ENCODE results near the gene ULK4. TPM values are rescaled to one million over a fixed set of nuclear protein-coding genes. Genes with fewer than 3 reads are reported as not detected.

ULK4 gene
- total and polyA plus RNA-seq, 9 of the 15 experiments (the other 6 are each of a cell fraction or from before 2014, with no cell fraction given), result 3.0 to 5.9 (median 3.5) TPM

DNA sequence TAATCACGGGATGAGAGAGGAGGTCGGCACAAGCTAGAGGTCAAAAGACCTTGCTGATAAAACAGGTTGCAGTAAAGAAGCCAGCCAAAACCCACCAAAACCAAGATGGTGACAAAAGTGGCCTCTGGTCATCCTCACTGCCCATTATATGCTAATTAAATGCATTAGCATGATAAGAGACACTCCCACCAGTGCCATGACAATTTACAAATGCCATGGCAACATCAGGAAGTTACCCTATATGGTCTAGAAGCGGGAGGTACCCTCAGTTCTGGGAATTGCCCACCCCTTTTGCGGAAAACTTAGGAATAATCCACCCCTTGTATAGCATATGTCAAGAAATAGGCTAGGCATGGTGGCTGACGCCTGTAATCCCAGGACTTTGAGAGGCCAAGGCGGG lies 4.3 kb upstream of the ULK4 start:
- Histone ChIP-seq H4K20me1 (replicated peaks; ENCODE audit: control insufficient read depth, insufficient read depth, low read length) (no peaks in the 10 kb centered on the region), H3K27me3 (ENCODE audit: control insufficient read depth in 2 of 2, insufficient read depth in 2 of 2, low read length in 2 of 2) (peaks cover 0 to 3% of the 10 kb centered on the region in 2 experiments; a peak in 1 of 5 replicates), H3K4me3 (no peak overlapping the region), H3K9me3 (replicated peaks; ENCODE audit: control insufficient read depth, insufficient read depth, low read depth, low read length) (no peaks in the 10 kb centered on the region), H3K4me2 (ENCODE audit: insufficient read depth, low read length) (no peak overlapping the region), H3K4me1 (replicated peaks in 1 of 2; ENCODE audit: control insufficient read depth in 2 of 2, insufficient read depth in 2 of 2, low read length in 2 of 2) (peaks cover 5 to 7% of the 10 kb centered on the region in 2 experiments; a peak in 4 of 5 replicates), H3K27ac (ENCODE audit: extremely low read depth, low read depth, low read length) (no peak overlapping the region), H3K9ac (ENCODE audit: insufficient read depth in 1 of 2, low read depth in 2 of 2, low read length in 2 of 2) (no peak overlapping the region), H3K36me3 (ENCODE audit: control insufficient read depth, insufficient read depth, low read length) (no peaks in the 10 kb centered on the region), H3K9me1 (ENCODE audit: control insufficient read depth, insufficient read depth, low read length) (no peaks in the 10 kb centered on the region), H2AFZ (ENCODE audit: low read depth, low read length) (peak overlapping the region; percentile 33; the same call in 1 of the 2 replicates), H3K79me2 (ENCODE audit: control insufficient read depth, insufficient read depth, low read length) (no peaks in the 10 kb centered on the region)
- 25% methylated on average over 6 of the region's 6 CpGs for WGBS (ENCODE audit: insufficient coverage, low coverage, missing lambda C conversion rate)
- no peak for DNase-seq (ENCODE audit: extremely low read depth in 1 of 4, low spot score in 3 of 4)
- no peak for ATAC-seq
- BruUV-seq (replicated peaks), result no TSS peak
- in situ Hi-C loops (cut with MboI) (no loop called here), intact Hi-C loops (cut with micrococcal nuclease) (no loop called here)
- TF ChIP-seq ZBTB9 (CRISPR knock-in tag; IDR thresholded peaks at IDR 0.05), result no peak
- TF ChIP-seq SRF (CRISPR knock-in tag; IDR thresholded peaks at IDR 0.05), result peak in 1 of 2 experiments; percentile 91; a peak in 2 of 4 replicates
- peak; percentile 73 for TF ChIP-seq RFX1 (IDR thresholded peaks at IDR 0.05)
- POLR2A ChIA-PET, result no interaction called here
- FAIRE-seq, result no peak
- CTCF ChIA-PET (ENCODE audit: low intra/inter-chr PET ratio), result no interaction called here

- H3K27ac ChIP-seq (ENCODE audit: extremely low read depth, low read depth, low read length), result no peak overlapping the region
- no peak overlapping the region for H3K9ac ChIP-seq (ENCODE audit: insufficient read depth in 1 of 2, low read depth in 2 of 2, low read length in 2 of 2)
- no peaks in the 10 kb centered on the region for H3K79me2 ChIP-seq (ENCODE audit: control insufficient read depth, insufficient read depth, low read length)
- no peaks in the 10 kb centered on the region for H4K20me1 ChIP-seq (replicated peaks; ENCODE audit: control insufficient read depth, insufficient read depth, low read length)
- no peaks in the 10 kb centered on the region for H3K9me3 ChIP-seq (replicated peaks; ENCODE audit: control insufficient read depth, insufficient read depth, low read depth, low read length)
- H3K4me2 ChIP-seq (ENCODE audit: insufficient read depth, low read length), result no peak overlapping the region
- intact Hi-C loops (cut with micrococcal nuclease) (no loop called here), in situ Hi-C loops (cut with MboI) (no loop called here)
- POLR2A ChIA-PET, result no interaction called here
- H3K4me3 ChIP-seq, result no peak overlapping the region
- no peaks in the 10 kb centered on the region for H3K9me1 ChIP-seq (ENCODE audit: control insufficient read depth, insufficient read depth, low read length)
- BruUV-seq (replicated peaks), result no TSS peak
- H3K27me3 ChIP-seq (ENCODE audit: control insufficient read depth in 2 of 2, insufficient read depth in 2 of 2, low read length in 2 of 2), result peaks cover 0 to 6% of the 10 kb centered on the region in 2 experiments; a peak in 3 of 5 replicates
- no peak for ATAC-seq
- WGBS (ENCODE audit: insufficient coverage, low coverage, missing lambda C conversion rate), result 42% methylated on average over 10 of the region's 10 CpGs
- no peak overlapping the region for H2AFZ ChIP-seq (ENCODE audit: low read depth, low read length)
- DNase-seq (ENCODE audit: extremely low read depth in 1 of 4, low spot score in 3 of 4), result no peak
- CTCF ChIA-PET (ENCODE audit: low intra/inter-chr PET ratio), result no interaction called here
- H3K36me3 ChIP-seq (ENCODE audit: control insufficient read depth, insufficient read depth, low read length), result no peaks in the 10 kb centered on the region
- peaks cover 10% of the 10 kb centered on the region in 2 experiments; a peak in 4 of 5 replicates for H3K4me1 ChIP-seq (replicated peaks in 1 of 2; ENCODE audit: control insufficient read depth in 2 of 2, insufficient read depth in 2 of 2, low read length in 2 of 2)
- no peak for FAIRE-seq
- TF ChIP-seq, protein P1, sequence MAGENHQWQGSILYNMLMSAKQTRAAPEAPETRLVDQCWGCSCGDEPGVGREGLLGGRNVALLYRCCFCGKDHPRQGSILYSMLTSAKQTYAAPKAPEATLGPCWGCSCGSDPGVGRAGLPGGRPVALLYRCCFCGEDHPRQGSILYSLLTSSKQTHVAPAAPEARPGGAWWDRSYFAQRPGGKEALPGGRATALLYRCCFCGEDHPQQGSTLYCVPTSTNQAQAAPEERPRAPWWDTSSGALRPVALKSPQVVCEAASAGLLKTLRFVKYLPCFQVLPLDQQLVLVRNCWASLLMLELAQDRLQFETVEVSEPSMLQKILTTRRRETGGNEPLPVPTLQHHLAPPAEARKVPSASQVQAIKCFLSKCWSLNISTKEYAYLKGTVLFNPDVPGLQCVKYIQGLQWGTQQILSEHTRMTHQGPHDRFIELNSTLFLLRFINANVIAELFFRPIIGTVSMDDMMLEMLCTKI (IDR thresholded peaks at IDR 0.05; ENCODE audit: partially characterized antibody), result no peak
- TF ChIP-seq RFX1 (IDR thresholded peaks at IDR 0.05) (no peak), ZNF3 (CRISPR knock-in tag; IDR thresholded peaks at IDR 0.05) (no peak), SIN3A (IDR thresholded peaks at IDR 0.05; ENCODE audit: borderline replicate concordance in 2 of 2, control insufficient read depth in 1 of 2, low read depth in 2 of 2, low read length in 2 of 2) (no peak), ZNF197 (CRISPR knock-in tag; IDR thresholded peaks at IDR 0.05; ENCODE audit: low read depth) (no peak), NFIC (IDR thresholded peaks at IDR 0.05) (no peak), TGIF2 (CRISPR knock-in tag; IDR thresholded peaks at IDR 0.05) (no peak), NKRF (IDR thresholded peaks at IDR 0.05; ENCODE audit: borderline replicate concordance) (no peak)
These were observed 1.9 kb upstream of the ULK4 start for GRCh38 chr3:41963823-41964222.

Measured in K562 (cell line).